HL-60 (cell line): Measurements from ENCODE around the gene TM7SF3.

Source experiments
- CTCF ChIP-seq: IDR thresholded peaks from one replicate; pipeline ENCODE4 v1.5.1; 2011; ENCODE audit warnings: low read length, control low read depth, inconsistent platforms; ENCODE audit not compliant: insufficient read depth
- REST ChIP-seq: IDR thresholded peaks from 2 replicates; pipeline ENCODE4 v1.6.1; 2012; ENCODE audit warnings: low read depth; ENCODE audit not compliant: insufficient replicate concordance

DNA sequence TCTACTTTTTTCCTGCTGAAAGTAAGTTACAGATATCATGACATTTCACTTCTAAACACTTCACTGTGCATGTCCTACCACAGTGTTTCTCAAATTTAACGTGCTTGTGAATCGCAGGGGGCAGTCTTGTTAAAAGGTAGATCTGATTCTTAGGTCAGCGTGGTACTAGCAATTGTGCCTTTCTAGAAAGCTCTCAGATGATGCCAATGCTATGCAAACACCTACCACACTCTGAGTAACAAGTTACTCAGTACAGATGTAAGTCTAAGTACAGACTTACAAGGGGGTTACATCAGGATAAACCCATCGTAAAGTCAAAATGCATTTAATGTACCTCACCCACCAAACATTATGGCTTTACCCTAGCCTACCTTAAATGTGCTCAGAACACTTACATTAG lies 22.4 kb downstream of the TM7SF3 start:
- TF ChIP-seq CTCF: no peak
- TF ChIP-seq REST: no peak
